HuH-7.5 (cell line): Measurements from ENCODE around the gene WDR7.

Source experiments
- DNase-seq: peaks from one replicate; pipeline ENCODE4 v3.0.0; 2011; ENCODE audit warnings: low spot score

The WDR7 gene

GRCh38 chr18:56804395-56804794 is 153.2 kb downstream of the WDR7 start:
- DNase-seq: no peak

GRCh38 chr18:56807901-56808300 is 156.7 kb downstream of the WDR7 start:
- peak; percentile 2 for DNase-seq

GRCh38 chr18:56812674-56813073 is 161.5 kb downstream of the WDR7 start:
- DNase-seq: no peak

DNA sequence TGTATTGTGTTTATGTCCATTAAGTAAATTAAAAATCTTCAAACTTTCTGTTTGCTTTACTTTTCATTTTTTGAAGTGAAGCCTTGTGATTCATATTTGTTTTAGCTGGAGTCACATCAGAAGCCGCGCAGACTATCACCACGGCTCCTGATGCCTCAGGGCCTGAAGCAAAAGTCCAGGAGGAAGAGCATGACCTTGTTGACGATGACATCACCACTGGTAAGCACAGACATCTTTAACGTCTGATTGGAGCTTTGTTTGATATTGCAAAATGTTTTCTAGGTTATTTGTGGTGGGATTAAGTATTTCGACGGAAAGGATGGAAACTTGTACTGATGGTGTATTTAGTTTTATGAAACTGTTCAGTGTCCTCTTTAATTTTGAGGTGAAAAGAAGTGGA is 164.8 kb downstream of the WDR7 start:
- DNase-seq: no peak

- DNase-seq: no peak
These were observed 172.9 kb downstream of the WDR7 start for GRCh38 chr18:56823986-56824565.

DNA sequence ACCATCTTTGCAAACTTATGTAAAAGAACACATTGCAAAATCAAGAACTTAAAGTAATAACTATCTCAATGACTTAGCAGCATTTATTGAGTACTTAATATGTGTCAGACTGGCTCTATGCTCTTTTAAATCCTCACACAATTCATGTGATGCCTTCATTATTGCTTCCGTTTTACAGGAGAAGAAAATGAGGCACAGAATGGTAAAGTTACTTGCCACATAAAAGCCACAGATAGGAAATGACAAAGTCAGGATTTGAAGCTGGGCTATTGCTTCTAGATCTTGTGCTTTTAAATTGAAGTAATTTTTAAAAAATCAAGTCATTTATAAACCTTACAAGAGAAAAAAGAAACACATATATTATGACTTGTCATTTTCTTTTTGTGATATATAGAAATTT is 174.2 kb downstream of the WDR7 start:
- DNase-seq: no peak

DNA sequence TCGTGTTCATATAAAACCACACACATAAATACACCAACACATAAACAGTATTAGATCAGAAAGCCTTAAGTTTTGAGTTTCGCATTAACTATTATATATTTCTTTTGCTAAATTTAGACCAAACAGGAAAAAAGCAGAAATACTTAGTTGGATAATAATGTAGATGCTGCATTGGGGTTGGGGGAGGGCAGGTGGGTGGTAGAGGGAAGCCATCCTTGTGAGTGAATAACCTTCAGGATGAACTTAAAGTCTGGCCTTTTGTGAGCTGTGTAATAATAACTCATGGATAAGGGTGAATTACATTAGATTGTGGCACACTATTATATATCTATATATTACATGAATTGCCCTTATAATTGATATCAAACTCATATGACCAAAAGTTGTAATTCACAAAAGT is 174.7 kb downstream of the WDR7 start:
- DNase-seq: no peak

- no peak for DNase-seq
These were observed 180.8 kb downstream of the WDR7 start for GRCh38 chr18:56831988-56832387.

GRCh38 chr18:56835331-56835730 is 184.2 kb downstream of the WDR7 start:
- DNase-seq: no peak

DNA sequence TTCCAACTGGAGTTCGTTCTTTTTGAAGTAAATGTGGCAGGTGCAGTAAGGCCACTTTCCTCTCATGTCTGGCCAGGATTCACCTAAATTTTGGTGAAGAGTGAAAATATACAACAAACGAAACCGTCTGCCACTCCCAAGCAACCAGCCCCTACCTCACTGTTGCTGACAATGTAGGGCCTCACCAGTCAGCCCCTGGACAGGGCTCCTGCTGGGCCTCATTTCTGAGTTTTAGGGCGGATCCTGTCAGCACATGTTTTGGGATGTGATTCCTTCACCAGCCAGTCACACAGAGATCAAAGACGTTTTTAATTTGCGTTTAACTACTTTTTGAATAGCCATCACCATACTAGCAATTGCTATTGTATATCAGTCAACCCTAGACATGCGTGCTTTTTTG is 185.0 kb downstream of the WDR7 start:
- DNase-seq: no peak

DNA sequence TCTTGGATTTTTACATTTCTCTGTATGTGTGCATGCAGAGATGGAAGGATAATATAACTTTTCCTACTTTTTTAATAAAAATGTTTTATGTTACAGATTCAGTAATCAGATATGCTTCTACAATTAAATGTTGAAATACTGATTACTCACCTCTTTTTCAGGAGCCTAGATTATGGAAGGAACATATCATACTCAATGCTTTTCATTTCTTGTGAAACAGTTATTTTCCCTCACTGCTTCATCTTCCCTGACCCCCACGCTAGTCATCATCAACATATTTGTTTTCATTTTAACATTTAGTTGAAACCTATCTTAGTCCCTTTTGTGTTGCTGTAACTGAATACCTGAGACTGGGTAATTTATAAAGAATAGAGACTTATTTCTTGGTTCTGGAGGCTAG is 190.7 kb downstream of the WDR7 start:
- no peak for DNase-seq

- no peak for DNase-seq
These were observed 192.1 kb downstream of the WDR7 start for GRCh38 chr18:56843241-56843640.

DNA sequence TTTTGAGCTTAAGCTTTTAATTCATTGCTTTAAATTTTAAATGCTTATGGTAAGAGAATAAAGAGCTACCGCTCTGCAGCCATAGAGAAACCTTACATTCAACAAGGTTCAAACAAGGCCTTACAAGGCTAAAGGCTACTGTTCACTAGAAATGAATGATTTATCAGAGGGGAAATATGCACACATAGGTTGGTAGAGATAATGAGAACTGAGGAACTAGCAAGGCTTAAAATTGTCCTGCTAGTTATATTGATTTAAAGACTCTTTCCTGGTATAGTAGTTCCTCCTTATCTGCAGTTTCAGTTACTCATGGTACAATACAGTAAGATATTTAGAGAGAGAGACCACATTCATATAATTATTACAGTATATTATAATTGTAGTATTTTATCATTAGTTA is 193.4 kb downstream of the WDR7 start:
- DNase-seq: no peak

DNA sequence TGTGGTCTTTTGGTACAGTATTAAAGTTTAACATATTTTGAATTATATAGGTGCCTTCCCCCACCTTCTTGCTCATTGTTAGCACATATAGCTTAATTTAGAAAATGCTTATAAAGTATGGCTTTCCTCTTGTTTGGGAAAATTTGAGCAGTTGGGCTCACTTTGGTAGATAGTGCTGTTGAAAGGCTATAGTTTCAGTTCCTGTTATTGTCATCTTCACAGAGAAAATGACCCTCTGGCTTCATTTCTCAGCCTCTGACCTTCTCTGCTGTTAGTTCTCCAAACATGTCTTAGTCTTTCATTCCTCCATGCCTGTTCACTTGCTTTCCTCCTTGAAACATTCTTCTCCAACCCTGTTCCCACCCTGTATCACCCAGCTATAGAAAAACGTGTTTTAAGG is 200.6 kb downstream of the WDR7 start:
- no peak for DNase-seq

DNA sequence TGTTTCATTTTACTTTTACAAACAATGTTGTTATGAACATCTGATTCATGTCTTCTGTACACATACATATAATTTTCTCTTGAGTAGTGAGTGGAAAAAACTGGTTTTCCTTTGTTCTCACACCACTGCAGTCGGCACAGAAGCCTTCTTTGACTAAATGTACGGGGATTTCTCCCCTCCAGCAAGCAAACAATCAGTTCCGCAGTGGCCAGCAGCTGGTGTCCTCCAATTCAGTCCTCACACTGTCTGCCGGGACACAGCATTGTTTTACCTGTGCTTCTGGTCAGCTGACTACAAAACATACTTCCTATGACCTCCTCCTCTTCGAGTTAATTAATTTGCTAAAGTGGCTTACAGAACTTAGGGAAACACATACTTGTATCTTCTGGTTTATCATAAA is 202.8 kb downstream of the WDR7 start:
- DNase-seq: no peak

- DNase-seq: no peak
These were observed 210.1 kb downstream of the WDR7 start for GRCh38 chr18:56861244-56861643.

DNA sequence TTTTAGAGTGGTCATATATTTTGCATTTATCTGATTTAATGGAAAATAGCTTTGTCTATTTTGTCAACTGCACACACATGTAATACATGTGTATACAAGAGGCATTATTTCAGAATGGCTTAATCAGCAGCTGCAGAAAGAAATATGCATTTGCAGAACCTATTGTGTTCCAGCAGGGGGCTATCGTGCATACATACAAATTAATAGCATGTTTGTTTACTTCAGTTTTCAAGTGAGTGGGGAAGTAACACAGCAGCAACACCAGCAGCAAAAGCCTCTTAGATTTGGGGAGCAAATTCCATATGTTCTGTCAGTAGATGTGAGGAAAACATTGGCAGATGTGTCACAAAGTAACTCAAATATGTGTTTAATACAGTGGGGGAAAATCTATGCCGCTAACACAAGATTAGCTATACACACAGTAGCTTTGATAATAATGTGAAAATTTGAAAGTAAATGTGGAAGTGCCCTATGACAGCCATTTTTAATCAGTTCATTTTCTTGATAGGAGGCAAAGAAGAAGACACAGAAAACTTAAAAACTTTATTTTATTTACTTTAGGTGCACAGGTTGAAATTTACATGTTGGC is 218.1 kb downstream of the WDR7 start:
- no peak for DNase-seq

DNA sequence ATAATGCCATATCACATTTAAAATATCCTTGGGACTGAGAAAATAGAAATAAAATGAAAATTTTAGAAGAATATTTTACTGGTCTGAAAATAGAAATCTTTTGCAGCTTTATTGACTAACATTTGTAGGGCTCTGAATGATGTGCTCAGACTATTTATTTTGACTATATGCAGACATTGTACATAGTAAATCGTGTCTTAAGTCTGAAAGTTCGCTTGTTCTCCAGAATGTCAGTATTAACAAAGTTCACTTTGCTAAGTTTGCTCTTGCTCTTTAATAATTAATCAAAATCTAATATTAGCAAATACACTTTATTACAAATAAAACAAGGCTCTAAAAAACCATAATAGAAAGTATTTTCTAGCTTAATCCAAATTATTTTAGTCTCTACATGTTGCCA is 219.8 kb downstream of the WDR7 start:
- no peak for DNase-seq

DNA sequence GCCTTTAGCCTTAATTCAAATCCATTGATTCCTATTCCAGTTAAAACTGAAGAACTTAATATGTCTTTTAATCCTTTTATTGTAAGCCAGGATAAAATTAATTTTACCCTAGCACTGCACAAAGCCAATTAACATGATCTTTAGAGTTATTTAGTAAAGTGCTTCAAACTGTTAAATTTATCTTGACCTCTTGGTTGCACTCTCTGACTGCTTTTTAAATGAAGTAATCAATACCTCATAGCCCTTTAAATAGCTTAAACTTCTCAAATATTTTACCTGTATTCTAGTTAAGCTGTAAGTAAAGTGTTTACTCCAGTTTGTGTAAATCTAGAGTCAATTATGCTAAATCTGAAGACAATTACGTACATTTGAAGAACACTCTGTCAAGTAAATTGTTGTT is 221.0 kb downstream of the WDR7 start:
- DNase-seq: no peak

DNA sequence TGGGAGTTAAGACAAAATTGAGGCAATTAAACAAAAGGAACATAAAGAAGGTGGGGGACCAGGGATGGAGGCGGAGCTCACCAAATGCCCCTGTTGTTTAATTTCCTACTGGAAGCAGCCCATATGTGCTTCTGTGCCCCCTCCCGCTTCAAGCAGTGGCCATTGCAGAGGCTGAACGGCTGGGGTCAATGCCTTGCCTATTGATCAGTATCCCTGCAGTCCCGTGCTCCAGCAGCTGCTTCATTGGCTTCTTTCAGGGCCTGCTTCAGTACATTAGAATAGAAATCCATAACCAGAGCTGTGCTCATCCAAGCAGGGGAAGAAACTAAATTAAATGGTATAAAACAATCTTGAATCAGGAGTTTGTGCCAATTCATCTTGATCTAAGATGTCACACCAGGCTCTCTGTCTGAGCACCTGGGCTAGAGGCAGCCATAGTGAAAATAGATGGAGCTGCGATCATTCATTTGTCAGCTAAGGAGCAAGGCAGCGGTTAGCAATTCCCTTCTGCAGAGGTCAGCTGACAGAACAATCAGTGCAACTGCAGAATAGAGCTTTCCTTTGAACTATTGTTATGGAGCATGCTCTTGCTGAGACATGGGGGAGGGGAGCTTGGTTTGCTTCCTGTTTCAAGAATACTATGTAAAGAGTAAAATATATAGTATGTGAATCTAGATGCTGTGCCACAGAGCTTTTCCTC is 222.4 kb downstream of the WDR7 start:
- DNase-seq: no peak

- no peak for DNase-seq
These were observed 227.6 kb downstream of the WDR7 start for GRCh38 chr18:56878711-56879110.

- no peak for DNase-seq
These were observed 233.4 kb downstream of the WDR7 start for GRCh38 chr18:56884511-56884910.

- no peak for DNase-seq
These were observed 237.8 kb downstream of the WDR7 start for GRCh38 chr18:56888978-56889377.

DNA sequence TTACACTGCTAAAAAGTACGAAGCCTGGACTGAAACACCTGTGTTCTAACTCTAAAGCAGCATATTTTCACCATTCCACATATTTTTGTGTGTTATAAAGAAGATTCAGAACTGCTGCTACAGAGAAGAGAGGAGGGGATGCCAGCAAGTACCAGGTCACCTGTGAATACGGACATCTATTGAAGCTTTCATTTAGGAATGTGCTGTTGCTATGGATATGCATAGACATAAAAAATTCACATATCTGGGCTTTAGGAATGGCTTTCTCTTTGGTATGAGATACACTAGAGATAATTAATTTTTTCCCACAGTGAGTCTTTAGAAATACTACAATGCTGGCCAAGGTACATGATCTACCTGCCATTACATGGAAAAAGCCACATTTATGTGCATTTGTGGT is 238.5 kb downstream of the WDR7 start:
- DNase-seq: no peak
